ENCODE results near the gene VAV1. TPM values are rescaled to one million over a fixed set of nuclear protein-coding genes. Genes with fewer than 3 reads are reported as not detected.

The VAV1 gene
- total RNA-seq, 1 donor from 2014 or later = not detected

DNA sequence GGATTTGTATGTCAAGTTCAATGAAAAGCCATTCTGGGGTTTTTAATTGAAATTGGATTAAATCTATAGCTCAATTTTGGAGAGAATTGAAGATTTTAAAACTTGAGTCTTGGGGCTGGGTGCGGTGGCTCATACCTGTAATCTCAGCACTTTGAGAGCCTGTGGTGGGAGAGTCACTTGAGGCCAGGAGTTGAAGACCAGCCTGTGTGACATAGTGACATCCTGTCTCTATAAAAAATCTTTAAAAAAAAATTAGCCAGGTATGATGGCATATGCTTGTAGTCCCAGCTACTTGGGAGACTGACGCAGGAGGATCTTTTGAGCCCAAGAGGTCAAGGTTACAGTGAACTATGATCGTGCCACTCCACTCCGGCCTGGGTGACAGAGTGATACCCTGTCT lies 41.2 kb downstream of the VAV1 start:
- H3K27me3 Mint-ChIP-seq (ENCODE audit: low read depth) = no peaks in the 10 kb centered on the region
- H3K4me3 Mint-ChIP-seq = no peak overlapping the region
- TF ChIP-seq, protein P1, sequence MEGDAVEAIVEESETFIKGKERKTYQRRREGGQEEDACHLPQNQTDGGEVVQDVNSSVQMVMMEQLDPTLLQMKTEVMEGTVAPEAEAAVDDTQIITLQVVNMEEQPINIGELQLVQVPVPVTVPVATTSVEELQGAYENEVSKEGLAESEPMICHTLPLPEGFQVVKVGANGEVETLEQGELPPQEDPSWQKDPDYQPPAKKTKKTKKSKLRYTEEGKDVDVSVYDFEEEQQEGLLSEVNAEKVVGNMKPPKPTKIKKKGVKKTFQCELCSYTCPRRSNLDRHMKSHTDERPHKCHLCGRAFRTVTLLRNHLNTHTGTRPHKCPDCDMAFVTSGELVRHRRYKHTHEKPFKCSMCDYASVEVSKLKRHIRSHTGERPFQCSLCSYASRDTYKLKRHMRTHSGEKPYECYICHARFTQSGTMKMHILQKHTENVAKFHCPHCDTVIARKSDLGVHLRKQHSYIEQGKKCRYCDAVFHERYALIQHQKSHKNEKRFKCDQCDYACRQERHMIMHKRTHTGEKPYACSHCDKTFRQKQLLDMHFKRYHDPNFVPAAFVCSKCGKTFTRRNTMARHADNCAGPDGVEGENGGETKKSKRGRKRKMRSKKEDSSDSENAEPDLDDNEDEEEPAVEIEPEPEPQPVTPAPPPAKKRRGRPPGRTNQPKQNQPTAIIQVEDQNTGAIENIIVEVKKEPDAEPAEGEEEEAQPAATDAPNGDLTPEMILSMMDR (IDR thresholded peaks at IDR 0.05; ENCODE audit: unreplicated experiment) = no peak
- no peak for DNase-seq (ENCODE audit: low spot score in 2 of 2, unreplicated experiment in 2 of 2)
- H3K9me3 Mint-ChIP-seq = peaks cover 45% of the 10 kb centered on the region
- peaks cover 2% of the 10 kb centered on the region for H3K36me3 Mint-ChIP-seq
- no peak overlapping the region for H3K27ac Mint-ChIP-seq
- no peaks in the 10 kb centered on the region for H3K4me1 Mint-ChIP-seq

DNA sequence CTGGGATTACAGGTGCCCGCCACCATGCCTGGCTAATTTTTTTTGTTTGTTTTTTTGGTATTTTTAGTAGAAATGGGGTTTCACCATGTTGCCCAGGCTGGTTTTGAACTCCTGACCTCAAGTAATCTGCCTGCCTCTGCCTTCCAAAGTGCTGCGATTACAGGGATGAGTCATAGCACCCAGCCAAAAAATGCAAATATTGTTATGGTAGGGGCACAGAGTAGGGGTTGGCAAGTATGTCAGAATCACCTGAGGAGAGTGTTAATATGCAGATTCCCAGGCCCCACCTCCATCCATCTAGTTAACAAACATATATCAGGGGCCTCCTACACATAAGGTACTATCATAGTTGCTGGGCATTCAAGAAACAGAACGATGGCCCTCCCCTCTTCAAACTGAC lies 44.7 kb downstream of the VAV1 start:
- peaks cover 41% of the 10 kb centered on the region for H3K9me3 Mint-ChIP-seq
- no peak overlapping the region for H3K4me3 Mint-ChIP-seq

GRCh38 chr19:6818246-6818645 lies 45.7 kb downstream of the VAV1 start:
- Mint-ChIP-seq H3K9me3 (peaks cover 37% of the 10 kb centered on the region), H3K4me1 (no peaks in the 10 kb centered on the region), H3K4me3 (no peak overlapping the region), H3K27ac (no peak overlapping the region), H3K36me3 (peaks cover 5% of the 10 kb centered on the region), H3K27me3 (ENCODE audit: low read depth) (no peaks in the 10 kb centered on the region)
- no peak for DNase-seq (ENCODE audit: low spot score in 2 of 2, unreplicated experiment in 2 of 2)
- TF ChIP-seq, protein P1 (IDR thresholded peaks at IDR 0.05; ENCODE audit: unreplicated experiment) = no peak

More for the DNA sequence above, 44.7 kb downstream of the VAV1 start:
- Mint-ChIP-seq H3K27me3 (ENCODE audit: low read depth) (no peaks in the 10 kb centered on the region), H3K27ac (no peak overlapping the region), H3K4me1 (no peaks in the 10 kb centered on the region), H3K36me3 (peaks cover 5% of the 10 kb centered on the region)
- TF ChIP-seq, protein P1 (IDR thresholded peaks at IDR 0.05; ENCODE audit: unreplicated experiment) = no peak
- no peak for DNase-seq (ENCODE audit: low spot score in 2 of 2, unreplicated experiment in 2 of 2)

GRCh38 chr19:6819323-6819722 lies 46.8 kb downstream of the VAV1 start:
- TF ChIP-seq, protein P1 (IDR thresholded peaks at IDR 0.05; ENCODE audit: unreplicated experiment) = no peak
- Mint-ChIP-seq H3K36me3 (peaks cover 5% of the 10 kb centered on the region), H3K4me3 (no peak overlapping the region), H3K4me1 (no peaks in the 10 kb centered on the region), H3K27ac (no peak overlapping the region), H3K9me3 (peaks cover 45% of the 10 kb centered on the region), H3K27me3 (ENCODE audit: low read depth) (no peaks in the 10 kb centered on the region)
- no peak for DNase-seq (ENCODE audit: low spot score in 2 of 2, unreplicated experiment in 2 of 2)

GRCh38 chr19:6820237-6820636 lies 47.7 kb downstream of the VAV1 start:
- no peaks in the 10 kb centered on the region for H3K4me1 Mint-ChIP-seq
- peaks cover 7% of the 10 kb centered on the region for H3K36me3 Mint-ChIP-seq
- peaks cover 45% of the 10 kb centered on the region for H3K9me3 Mint-ChIP-seq
- no peak overlapping the region for H3K4me3 Mint-ChIP-seq
- no peaks in the 10 kb centered on the region for H3K27me3 Mint-ChIP-seq (ENCODE audit: low read depth)
- TF ChIP-seq, protein P1 (IDR thresholded peaks at IDR 0.05; ENCODE audit: unreplicated experiment) = no peak
- H3K27ac Mint-ChIP-seq = no peak overlapping the region
- DNase-seq (ENCODE audit: low spot score in 2 of 2, unreplicated experiment in 2 of 2) = no peak
